GM12873 (cell line): ENCODE measurements around the gene TSLP.
A peak's percentile ranks its signal among the peaks of the same experiment; 100 is the strongest.

ENCODE experiments used
- CTCF ChIP-seq: IDR thresholded peaks from 2 replicates; pipeline ENCODE4 v1.5.1; 2012; ENCODE audit warnings: low read depth, mild to moderate bottlenecking, moderate library complexity, low read length, control low read depth; ENCODE audit not compliant: insufficient read depth; ENCODE audit errors: missing control alignments

Gene TSLP

GRCh38 chr5:111063709-111064322 is 7.7 kb upstream of the TSLP start:
- TF ChIP-seq CTCF: peak; percentile 64

GRCh38 chr5:111066261-111066938 is 5.1 kb upstream of the TSLP start:
- no peak for TF ChIP-seq CTCF

GRCh38 chr5:111068213-111068612 is 3.3 kb upstream of the TSLP start:
- no peak for TF ChIP-seq CTCF

- no peak for TF ChIP-seq CTCF
Observed at GRCh38 chr5:111069839-111070238, 1.7 kb upstream of the TSLP start.

GRCh38 chr5:111070272-111071134 is 1.0 kb upstream of the TSLP start:
- no peak for TF ChIP-seq CTCF

GRCh38 chr5:111072949-111073682 is 1.6 kb downstream of the TSLP start:
- TF ChIP-seq CTCF: no peak
